HG03565 (cell line): ENCODE measurements around the gene B4GALNT2.
"Not testable (repeated sequence)": the region's sequence is repeated elsewhere in the genome, so short reads cannot be mapped to it uniquely, and the experiment has no call there.

ENCODE experiments used
- ATAC-seq: cut with Tn5 transposase; IDR thresholded peaks from one replicate; pipeline ENCODE4 v1.9.1; 2021; ENCODE audit warnings: mild to moderate bottlenecking, moderate library complexity; ENCODE audit not compliant: unreplicated experiment

The B4GALNT2 gene

DNA sequence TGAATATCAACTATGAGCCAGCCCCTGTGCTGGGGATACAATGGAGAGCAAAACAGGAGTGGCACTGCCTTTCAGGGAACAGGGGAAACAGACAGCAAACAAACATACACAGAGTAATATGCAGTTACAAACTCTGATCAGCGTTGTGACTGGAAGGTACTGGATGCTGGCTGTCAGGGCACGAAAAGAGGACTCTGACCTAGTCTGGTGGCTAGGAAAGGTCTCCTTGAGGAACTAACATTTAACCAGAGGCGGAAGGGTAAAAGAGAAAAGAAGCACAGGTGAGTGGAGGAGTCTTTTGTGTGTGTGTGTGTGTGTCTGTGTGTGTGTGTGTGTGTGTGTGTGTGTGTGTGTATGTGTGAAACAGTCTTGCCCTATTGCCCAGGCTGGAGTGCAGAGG is 12.4 kb upstream of the B4GALNT2 start:
- ATAC-seq, result no peak

DNA sequence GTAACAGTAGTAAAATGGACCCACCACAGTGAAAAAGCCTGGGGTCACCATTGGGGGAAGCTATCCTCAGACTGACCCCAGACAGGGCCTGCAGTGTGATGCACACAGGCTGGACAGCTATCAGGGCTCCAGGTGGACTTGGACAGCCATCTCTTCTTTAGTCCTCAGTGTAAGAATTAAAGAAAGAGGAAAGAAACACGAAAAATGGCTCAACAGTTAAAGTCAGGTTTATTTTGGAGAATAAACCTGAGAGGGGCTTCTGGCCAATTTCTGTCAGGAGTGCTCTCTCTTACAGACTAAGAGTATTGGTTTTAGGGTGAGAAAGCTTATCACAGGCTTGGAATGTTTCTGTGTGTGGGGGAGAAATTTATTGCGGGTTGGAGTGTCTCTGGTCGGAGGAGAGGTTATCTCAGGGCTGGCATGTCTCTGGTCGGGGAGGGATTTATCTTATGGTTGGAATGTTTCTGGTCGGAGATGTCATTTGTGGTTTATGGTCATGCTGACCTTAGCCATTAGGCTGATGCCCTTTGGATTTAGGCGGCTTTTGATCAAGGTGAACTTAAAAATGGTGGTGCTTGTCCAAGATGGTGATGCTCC is 10.8 kb upstream of the B4GALNT2 start:
- ATAC-seq, result no peak

DNA sequence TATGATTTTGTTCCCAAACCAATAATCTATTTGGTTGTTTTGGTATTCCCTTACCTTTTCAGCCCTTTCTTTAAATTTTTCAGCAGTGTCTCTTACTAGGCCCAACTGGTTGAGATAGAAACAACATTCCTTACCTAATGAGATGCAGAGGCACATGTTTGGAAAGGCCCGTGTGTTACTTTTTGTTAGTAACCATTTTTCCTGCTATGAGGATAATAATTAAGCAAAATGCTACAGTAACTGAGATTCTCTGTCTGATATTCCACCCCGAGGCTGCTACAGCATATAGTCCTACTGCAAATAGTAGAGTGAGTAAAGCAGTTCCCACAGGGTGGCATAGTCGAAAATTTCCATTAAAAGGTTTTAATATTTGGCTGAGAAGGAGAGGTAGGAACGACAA is 10.0 kb upstream of the B4GALNT2 start:
- no peak for ATAC-seq

DNA sequence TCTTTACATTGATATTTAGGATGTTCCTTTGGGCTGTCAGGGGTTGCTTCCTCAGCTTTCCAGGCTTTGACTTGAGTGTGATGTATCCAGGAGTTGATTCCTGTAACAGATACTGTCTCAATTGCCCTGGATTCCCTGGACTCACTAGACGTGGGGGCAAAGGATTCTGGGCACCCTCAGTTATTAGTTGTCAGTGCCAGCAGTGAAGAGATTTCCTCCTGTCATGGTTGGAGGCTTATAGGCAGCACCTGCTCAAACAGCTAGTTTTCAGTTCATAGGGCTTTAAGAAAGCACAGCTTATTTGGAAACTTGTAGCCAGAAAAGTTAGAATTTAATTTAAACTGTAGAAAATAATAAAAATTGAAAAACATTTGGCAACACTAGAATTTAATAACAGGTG is 9.5 kb upstream of the B4GALNT2 start:
- ATAC-seq, result no peak

DNA sequence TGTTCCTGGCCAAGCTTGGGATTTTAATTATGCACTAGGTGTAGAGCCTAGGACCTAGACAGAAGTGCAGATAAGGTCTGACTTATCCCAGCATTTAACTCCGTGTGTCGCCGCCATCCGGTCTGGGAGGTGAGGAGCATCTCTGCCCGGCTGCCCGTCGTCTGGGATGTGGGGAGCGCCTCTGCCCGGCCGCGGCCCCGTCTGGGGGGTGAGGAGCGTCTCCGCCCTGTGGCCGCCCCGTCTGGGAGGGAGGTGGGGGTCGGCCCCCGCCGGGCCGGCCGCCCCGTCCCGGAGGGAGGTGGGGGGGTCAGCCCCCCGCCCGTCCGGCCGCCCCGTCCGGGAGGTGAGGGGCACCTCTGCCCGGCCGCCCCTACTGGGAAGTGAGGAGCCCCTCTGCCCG is 7.1 kb upstream of the B4GALNT2 start:
- ATAC-seq, result no peak

DNA sequence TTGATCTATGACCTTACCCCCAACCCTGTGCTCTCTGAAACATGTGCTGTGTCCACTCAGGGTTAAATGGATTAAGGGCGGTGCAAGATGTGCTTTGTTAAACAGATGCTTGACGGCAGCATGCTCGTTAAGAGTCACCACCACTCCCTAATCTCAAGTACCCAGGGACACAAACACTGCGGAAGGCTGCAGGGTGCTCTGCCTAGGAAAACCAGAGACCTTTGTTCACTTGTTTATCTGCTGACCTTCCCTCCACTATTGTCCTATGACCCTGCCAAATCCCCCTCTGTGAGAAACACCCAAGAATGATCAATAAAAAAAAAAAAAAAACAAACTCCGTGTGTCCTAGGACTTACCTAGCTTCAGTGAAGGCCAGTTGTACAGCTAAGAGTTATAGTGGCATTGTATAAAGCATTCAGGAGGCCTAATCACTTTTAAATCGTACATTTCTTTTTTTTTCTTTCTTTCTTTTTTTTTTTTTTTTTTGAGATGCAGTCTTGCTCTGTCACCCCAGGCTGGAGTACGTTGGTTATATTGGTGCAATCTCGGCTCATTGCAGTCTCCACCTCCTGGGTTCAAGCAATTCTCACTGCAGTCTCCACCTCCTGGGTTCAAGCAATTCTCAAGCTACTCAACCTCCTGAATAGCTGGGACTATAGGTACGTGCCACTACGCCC is 6.2 kb upstream of the B4GALNT2 start:
- ATAC-seq, result not testable (repeated sequence)

DNA sequence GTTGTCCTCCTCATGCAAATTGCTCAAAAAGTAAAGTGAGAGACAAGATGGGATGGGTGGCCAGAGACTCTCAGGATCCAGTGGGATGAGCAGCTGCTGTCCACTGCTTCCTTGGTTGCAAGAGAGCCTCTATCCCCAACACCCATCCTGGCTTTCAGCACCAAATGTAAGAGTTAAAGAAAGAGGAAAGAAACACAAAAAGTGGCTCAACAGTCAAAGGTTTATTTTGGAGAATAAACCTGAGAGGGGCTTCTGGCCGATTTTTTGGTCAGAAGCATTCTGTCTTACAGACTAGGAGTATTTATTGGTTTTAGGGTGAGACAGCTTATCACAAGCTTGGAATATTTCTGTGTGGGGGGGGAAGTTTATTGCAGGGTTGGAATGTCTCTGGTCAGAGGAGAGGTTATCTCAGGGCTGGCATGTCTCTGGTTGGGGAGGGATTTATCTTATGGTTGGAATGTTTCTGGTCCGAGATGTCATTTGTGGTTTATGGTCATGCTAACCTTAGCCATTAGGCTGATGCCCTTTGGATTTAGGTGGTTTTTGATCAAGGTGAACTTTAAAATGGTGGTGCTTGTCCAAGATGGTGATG is 3.1 kb upstream of the B4GALNT2 start:
- ATAC-seq, result not testable (repeated sequence)

DNA sequence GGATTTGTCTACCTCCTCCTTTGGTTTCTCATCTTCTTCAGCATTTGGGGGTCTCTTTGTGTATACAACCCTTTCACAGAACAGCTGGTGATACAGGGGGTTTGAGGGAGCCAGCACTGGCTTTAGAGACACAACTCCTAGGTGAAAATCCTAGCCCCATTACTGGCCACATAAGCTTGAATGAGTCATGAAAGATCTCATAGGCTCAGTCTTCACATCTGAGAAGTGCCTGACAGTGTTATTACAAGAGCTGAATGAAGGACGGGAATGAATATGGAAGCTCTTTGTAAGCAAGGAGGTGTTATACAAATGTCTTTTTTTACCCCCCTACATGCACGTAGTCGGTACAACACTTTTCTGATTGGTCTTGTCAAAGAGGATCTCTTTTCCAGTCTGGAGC is 1.7 kb upstream of the B4GALNT2 start:
- ATAC-seq, result no peak

DNA sequence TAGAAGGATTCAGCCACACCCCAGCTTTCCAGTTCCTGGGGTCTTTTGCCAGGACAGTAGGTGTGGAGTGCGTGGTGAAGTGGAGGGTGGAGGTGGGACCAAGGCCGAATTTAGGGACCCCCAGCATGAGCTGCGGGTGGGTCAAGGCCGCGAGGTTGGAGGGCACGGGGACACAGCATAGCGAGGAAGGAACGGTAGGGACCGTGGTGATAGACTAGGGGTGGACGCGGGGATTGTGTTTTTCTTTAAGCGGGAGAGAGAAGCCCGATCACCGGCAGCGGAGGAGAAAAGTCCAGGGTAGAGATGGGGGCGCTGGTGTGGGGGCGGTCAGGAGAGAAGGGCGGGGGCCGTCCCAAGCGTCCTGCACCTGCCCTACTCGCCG is 261 bp upstream of the B4GALNT2 start:
- no peak for ATAC-seq

DNA sequence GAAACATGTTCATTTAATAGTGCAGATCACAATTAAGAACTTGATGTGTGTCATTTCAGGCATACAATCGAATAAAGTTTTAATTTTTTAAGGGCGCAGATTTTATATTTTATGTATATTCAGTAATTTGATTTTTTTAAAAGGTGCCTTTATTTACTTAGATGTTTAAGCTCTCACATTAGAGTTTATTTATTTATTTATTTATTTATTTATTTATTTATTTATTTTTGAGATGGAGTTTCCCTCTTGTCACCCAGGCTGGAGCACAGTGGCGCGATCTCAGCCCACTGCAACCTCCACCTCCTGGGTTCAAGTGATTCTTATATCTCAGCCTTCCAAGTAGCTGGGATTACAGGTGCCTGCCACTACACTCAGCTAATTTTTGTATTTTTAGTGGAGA is 3.8 kb downstream of the B4GALNT2 start:
- no peak for ATAC-seq

DNA sequence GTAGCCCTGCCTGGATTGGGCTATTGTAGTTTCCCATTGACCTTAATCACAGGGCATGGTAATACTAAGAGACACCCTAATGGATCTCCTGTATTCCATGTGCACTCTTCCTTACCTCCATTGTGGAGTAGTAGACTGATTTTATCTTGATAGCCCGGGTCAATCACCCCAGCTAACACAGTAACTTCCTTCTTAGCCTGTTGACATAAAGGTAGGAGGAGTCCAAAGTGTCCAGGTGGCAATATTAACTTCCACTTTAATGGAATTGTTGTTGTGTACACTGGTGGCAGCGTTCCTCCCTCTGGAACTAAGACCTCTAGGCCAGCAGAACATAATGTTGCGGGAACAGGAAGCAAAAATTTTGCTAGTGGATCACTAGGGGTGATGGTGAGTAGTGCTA is 13.1 kb downstream of the B4GALNT2 start:
- ATAC-seq, result not testable (repeated sequence)

DNA sequence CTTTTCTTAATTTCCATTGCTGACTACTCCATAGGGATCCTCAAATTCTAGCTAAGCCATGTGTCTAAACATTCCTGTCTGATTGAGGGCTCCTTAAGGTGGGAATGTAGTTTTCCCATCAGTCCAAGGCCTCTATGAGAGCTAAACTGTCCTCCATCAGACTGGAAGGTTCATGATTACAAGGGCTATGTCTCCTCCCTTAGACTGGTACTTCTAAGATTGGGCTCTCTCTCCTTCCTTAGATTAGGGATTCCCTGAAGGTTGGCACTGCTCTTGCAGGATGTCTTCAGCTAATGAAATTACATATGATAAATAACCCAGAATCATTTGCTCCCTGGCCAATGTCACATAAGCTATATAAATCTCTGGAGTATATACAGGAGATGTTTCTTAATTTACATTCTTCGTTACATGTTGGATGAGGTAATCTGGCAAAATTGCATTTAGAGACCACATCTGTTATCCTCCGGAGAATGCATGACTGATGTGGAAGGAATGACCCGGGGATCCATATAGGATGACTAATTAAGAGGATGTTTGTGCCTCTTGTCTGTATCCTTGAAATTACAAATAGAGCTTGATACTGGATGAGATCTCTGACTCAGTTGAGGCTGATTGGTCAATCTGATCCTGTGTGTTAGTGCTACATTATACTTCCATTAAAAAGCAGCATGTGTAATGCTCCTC is 14.2 kb downstream of the B4GALNT2 start:
- no peak for ATAC-seq

DNA sequence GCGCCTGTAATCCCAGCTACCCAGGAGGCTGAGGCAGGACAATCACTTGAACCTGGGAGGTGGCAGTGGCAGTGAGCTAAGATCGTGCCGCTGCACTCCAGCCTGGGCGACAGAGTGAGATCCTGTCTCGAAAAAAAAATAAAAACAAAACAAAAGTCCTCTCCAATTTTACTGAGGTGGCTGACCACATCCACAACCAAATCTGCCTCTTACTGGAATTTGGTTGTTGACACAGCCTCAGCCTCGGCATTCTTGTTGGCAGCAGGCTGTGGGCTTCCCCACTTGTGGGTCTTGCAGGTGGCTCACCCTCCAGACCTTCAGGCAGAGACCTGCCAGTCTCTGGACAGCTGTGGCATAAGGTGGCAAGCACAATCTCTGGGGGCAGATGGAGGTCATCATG is 15.6 kb downstream of the B4GALNT2 start:
- ATAC-seq, result no peak

DNA sequence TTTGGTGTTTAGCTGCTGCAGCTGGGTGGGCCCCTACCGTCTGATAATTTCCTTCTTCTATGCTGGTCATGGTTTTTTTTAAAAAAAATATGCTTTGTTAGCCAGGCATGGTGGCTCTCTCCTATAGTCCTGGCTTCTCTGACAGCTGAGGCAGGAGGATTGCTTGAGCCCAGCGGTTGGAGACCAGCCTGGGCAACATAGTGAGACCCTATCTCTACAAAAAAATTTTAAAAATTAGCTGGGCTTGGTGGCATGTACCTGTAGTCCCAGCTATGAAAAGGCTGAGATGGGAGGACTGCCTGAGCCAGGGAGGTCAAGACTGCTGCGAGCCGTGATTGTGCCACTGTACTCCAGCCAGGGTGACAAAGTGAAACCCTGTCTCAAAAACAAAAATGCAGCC is 19.4 kb downstream of the B4GALNT2 start:
- no peak for ATAC-seq

DNA sequence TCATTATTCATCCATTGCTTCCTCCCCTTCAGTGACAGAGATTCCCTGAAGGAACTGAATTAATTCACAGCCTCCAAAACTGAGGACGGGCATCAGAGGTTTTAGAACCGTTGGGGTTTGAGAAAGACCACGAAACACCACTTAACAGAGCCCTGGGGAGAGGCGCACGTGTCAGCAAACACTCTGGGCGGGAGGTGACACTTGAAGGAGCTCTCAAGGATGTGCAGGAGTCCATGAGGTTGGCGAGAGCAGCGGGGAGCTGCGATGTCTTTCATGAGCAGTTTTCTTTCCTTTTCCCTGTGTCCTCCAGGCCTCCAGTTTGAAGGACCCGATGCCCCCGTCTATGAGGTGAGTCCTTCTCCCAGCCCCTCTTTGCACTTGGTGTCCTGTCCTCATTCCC is 23.7 kb downstream of the B4GALNT2 start:
- ATAC-seq, result no peak

DNA sequence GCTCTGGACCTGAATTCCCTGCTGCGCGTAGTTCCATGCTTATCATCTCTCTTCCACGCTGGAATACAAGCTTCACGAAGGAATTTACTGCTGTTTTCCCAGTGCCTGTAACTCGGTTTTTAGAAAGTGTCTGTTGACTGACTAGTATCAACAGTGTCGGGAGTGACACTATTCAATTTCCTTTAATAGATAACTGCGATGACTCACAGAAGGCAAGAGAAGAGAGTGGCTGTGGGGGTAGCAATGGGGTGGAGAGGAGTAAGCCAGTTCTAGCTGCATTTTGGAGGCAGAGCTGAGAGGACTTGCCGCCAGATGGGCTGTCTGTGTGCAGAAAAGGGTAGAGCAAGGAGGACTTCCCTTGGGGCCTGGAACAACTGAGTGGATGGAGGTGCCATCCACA is 25.2 kb downstream of the B4GALNT2 start:
- ATAC-seq, result no peak

DNA sequence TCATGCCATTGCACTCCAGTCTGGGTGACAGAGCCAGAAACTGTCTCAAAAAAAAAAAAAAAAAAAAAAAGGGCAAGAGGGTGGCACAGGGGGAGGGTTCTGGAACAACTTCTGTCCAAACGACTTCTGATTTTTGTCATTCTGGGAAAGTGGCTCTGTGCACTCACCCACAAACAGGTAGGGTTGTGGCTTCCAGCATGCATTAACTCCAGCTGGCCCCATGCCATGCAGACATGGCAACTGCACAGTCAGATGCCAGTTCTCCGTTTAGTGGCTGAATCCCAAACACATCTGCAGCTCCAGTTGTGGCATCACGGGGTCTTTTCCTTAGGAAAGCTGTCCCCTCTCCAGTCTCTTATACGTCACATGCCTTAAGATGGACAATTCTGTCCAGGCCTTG is 30.3 kb downstream of the B4GALNT2 start:
- ATAC-seq, result no peak

DNA sequence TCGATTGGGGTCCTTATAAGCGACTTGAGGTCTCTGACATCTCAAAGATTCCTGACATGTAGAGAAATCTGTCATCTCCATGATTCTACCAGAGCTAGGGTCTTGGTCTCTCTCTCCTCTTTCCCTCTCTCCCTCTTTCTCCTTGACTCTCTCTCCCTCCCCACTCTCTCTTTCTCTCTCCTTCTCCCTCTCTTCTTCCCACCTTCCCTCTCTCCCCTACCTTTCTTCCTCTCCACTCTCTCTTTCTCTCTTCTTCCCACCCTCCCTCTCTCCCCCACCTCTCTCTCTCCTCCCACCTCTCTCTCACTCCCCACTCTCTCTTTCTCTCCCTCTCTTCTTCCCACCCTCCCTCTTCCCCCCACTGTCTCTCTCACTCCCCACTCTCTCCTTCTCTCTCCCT is 32.6 kb downstream of the B4GALNT2 start:
- no peak for ATAC-seq

DNA sequence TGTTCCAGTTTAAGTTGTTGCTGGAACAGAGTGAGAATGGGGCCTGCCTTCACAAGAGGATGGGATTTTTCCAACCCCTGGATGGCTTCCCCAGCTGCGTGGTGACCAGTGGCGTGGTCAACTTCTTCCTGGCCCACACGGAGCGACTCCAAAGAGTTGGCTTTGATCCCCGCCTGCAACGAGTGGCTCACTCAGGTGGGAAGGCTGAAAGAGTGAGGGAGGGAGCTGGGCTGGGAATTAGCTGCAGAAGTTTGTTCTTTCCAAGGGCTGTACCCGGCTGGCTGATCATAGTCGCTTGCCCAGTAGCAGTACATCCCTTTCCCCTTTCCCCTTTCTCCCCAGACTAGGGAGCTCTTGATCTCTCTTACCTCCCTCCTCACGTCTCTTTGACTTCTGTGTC is 36.1 kb downstream of the B4GALNT2 start:
- ATAC-seq, result no peak

DNA sequence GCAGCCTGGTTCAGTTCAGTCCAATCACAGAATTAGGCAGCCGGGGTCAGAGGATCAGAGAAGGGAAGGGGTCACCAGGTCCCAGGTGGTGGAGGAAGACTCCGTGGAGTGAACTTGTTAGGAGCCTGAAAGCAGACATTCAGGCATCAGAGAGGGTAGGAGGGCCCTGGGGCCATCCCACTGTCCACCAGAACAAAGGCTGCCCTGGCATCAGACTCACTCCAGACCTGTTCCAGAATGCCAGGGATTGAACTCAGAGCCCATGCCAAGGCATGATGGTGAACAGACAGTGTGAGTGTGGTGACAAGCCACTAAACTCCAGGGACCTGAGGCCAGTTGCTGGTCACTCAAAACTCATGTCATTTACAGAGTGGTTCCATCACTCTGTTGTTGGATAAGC is 37.6 kb downstream of the B4GALNT2 start:
- no peak for ATAC-seq

DNA sequence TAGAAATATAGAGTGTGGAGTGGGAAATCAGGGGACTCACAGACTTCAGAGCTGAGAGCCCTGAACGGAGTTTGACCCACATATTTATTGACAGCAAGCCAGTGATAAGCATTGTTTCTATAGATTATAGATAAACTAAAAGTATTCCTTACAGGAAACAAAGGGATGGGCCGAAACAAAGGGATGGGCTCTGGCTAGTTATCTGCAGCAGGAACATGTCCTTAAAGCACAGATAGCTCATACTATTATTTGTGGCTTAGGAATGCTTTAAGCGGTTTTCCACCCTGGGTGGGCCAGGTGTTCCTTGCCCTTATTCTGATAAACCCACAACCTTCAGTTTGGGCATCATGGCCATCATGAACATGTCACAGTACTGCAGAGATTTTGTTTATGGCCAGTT is 38.1 kb downstream of the B4GALNT2 start:
- not testable (repeated sequence) for ATAC-seq

DNA sequence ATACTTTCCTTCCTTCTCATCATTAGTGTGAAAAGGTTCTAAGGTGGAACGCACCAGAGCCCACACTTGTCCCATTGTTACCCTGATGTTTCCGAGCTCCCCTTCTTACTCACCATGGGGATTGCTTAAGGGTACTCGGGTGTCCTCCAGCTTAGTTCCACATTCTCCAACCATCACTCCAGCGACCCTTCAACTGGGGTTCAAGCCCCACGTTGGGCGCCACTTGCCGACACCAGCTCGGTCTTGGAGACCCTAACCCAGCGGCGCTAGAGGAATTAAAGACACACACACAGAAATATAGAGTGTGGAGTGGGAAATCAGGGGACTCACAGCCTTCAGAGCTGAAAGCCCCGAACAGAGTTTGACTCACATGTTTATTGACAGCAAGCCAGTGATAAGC is 43.4 kb downstream of the B4GALNT2 start:
- not testable (repeated sequence) for ATAC-seq
